ENCODE results near the gene TMEM202. TPM values are rescaled to one million over a fixed set of nuclear protein-coding genes. Genes with fewer than 3 reads are reported as not detected.

The TMEM202 gene
- total and polyA plus RNA-seq, 2 of the 13 experiments (the other 11 are each of a cell fraction or from before 2014, with no cell fraction given): not detected

DNA sequence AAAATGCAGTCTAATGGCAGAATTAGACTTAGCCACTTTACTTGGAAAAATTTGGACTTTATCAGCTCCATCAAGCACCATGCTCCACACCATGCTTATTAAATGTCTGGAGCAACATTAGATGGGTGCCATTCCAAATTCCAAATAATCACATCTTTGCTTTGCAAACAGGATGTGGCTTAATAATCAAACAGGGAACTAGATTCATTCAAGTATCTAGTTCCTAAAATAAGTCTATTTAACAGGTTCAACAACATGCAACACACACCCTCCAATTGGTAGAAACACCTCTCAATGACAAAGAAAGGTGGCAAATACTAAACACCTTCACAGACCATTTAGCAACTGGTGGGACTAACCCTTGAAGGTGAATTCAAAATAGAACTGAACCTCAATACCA is 25.7 kb upstream of the TMEM202 start:
- ChIA-PET POLR2A (no interaction called here), CTCF (ENCODE audit: low intra/inter-chr PET ratio, low total read pairs) (no interaction called here)
- Histone ChIP-seq H4K20me1 (ENCODE audit: insufficient read depth, low read length) (no peaks in the 10 kb centered on the region), H3K4me3 (replicated peaks in 1 of 3; ENCODE audit: insufficient read depth in 1 of 3, low read depth in 2 of 3, low read length in 3 of 3) (no peak overlapping the region), H3K9ac (ENCODE audit: insufficient read depth, low read depth, low read length) (no peak overlapping the region), H3K36me3 (replicated peaks in 1 of 2; ENCODE audit: control insufficient read depth in 1 of 2, insufficient read depth in 2 of 2, low read length in 2 of 2) (peaks cover 16 to 29% of the 10 kb centered on the region in 2 experiments), H3K27ac (ENCODE audit: extremely low read length, insufficient read depth, low read length) (no peak overlapping the region), H3K79me2 (ENCODE audit: insufficient read depth, low read length) (peaks cover 74% of the 10 kb centered on the region), H3K27me3 (ENCODE audit: control insufficient read depth in 1 of 2, insufficient read depth in 2 of 2, low read length in 2 of 2) (no peaks in the 10 kb centered on the region), H3K4me1 (ENCODE audit: insufficient read depth, low read length) (peaks cover 26% of the 10 kb centered on the region), H3K4me2 (ENCODE audit: low read depth, low read length) (no peak overlapping the region), H3K9me3 (ENCODE audit: low read length) (no peaks in the 10 kb centered on the region), H2AFZ (ENCODE audit: low read length) (no peak overlapping the region)
- no TSS peak for BruUV-seq (replicated peaks)
- no peak for ATAC-seq
- DNase-seq (ENCODE audit: low spot score): no peak
- intact Hi-C loops (cut with micrococcal nuclease; ENCODE audit: unreplicated experiment): no loop called here
- FAIRE-seq: no peak
- in situ Hi-C loops (cut with HindIII; ENCODE audit: extremely low pct_ligation_motif_present, low pct_unique_long_range_greater_than_20kb): no loop called here
- TF ChIP-seq ATF7 (IDR thresholded peaks at IDR 0.05) (no peak), ATF7 (CRISPR knock-in tag; IDR thresholded peaks at IDR 0.05) (no peak), ZNF577 (CRISPR knock-in tag; IDR thresholded peaks at IDR 0.05; ENCODE audit: borderline replicate concordance, low read depth) (no peak), CCDC6 (CRISPR knock-in tag; IDR thresholded peaks at IDR 0.05) (no peak), ZNF782 (CRISPR knock-in tag; IDR thresholded peaks at IDR 0.05; ENCODE audit: borderline replicate concordance) (no peak), SMAD1 (CRISPR knock-in tag; IDR thresholded peaks at IDR 0.05; ENCODE audit: borderline replicate concordance, low read depth) (no peak), ZFP62 (CRISPR knock-in tag; IDR thresholded peaks at IDR 0.05) (no peak), JARID2 (CRISPR knock-in tag; IDR thresholded peaks at IDR 0.05; ENCODE audit: insufficient replicate concordance) (no peak), FOXK1 (CRISPR knock-in tag; IDR thresholded peaks at IDR 0.05; ENCODE audit: borderline replicate concordance, low read depth) (no peak), RARG (CRISPR knock-in tag; IDR thresholded peaks at IDR 0.05; ENCODE audit: low read depth) (no peak)
- TF ChIP-seq, protein P1, sequence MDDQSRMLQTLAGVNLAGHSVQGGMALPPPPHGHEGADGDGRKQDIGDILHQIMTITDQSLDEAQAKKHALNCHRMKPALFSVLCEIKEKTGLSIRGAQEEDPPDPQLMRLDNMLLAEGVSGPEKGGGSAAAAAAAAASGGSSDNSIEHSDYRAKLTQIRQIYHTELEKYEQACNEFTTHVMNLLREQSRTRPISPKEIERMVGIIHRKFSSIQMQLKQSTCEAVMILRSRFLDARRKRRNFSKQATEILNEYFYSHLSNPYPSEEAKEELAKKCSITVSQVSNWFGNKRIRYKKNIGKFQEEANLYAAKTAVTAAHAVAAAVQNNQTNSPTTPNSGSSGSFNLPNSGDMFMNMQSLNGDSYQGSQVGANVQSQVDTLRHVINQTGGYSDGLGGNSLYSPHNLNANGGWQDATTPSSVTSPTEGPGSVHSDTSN (CRISPR knock-in tag; IDR thresholded peaks at IDR 0.05; ENCODE audit: borderline replicate concordance): no peak
- TF ChIP-seq, protein P2, sequence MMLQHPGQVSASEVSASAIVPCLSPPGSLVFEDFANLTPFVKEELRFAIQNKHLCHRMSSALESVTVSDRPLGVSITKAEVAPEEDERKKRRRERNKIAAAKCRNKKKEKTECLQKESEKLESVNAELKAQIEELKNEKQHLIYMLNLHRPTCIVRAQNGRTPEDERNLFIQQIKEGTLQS (CRISPR knock-in tag; IDR thresholded peaks at IDR 0.05): no peak
- TF ChIP-seq, protein P3, sequence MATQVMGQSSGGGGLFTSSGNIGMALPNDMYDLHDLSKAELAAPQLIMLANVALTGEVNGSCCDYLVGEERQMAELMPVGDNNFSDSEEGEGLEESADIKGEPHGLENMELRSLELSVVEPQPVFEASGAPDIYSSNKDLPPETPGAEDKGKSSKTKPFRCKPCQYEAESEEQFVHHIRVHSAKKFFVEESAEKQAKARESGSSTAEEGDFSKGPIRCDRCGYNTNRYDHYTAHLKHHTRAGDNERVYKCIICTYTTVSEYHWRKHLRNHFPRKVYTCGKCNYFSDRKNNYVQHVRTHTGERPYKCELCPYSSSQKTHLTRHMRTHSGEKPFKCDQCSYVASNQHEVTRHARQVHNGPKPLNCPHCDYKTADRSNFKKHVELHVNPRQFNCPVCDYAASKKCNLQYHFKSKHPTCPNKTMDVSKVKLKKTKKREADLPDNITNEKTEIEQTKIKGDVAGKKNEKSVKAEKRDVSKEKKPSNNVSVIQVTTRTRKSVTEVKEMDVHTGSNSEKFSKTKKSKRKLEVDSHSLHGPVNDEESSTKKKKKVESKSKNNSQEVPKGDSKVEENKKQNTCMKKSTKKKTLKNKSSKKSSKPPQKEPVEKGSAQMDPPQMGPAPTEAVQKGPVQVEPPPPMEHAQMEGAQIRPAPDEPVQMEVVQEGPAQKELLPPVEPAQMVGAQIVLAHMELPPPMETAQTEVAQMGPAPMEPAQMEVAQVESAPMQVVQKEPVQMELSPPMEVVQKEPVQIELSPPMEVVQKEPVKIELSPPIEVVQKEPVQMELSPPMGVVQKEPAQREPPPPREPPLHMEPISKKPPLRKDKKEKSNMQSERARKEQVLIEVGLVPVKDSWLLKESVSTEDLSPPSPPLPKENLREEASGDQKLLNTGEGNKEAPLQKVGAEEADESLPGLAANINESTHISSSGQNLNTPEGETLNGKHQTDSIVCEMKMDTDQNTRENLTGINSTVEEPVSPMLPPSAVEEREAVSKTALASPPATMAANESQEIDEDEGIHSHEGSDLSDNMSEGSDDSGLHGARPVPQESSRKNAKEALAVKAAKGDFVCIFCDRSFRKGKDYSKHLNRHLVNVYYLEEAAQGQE (IDR thresholded peaks at IDR 0.05; ENCODE audit: borderline replicate concordance in 1 of 2, low read depth in 1 of 2, low read length in 2 of 2): no peak
- TF ChIP-seq, protein P4, sequence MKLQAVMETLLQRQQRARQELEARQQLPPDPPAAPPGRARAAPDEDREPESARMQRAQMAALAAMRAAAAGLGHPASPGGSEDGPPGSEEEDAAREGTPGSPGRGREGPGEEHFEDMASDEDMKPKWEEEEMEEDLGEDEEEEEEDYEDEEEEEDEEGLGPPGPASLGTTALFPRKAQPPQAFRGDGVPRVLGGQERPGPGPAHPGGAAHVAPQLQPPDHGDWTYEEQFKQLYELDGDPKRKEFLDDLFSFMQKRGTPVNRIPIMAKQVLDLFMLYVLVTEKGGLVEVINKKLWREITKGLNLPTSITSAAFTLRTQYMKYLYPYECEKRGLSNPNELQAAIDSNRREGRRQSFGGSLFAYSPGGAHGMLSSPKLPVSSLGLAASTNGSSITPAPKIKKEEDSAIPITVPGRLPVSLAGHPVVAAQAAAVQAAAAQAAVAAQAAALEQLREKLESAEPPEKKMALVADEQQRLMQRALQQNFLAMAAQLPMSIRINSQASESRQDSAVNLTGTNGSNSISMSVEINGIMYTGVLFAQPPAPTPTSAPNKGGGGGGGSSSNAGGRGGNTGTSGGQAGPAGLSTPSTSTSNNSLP (IDR thresholded peaks at IDR 0.05; ENCODE audit: low read depth, low read length): no peak
- TF ChIP-seq, protein P5, sequence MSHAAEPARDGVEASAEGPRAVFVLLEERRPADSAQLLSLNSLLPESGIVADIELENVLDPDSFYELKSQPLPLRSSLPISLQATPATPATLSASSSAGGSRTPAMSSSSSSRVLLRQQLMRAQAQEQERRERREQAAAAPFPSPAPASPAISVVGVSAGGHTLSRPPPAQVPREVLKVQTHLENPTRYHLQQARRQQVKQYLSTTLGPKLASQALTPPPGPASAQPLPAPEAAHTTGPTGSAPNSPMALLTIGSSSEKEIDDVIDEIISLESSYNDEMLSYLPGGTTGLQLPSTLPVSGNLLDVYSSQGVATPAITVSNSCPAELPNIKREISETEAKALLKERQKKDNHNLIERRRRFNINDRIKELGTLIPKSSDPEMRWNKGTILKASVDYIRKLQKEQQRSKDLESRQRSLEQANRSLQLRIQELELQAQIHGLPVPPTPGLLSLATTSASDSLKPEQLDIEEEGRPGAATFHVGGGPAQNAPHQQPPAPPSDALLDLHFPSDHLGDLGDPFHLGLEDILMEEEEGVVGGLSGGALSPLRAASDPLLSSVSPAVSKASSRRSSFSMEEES (CRISPR knock-in tag; IDR thresholded peaks at IDR 0.05): no peak
- TF ChIP-seq, protein P6, sequence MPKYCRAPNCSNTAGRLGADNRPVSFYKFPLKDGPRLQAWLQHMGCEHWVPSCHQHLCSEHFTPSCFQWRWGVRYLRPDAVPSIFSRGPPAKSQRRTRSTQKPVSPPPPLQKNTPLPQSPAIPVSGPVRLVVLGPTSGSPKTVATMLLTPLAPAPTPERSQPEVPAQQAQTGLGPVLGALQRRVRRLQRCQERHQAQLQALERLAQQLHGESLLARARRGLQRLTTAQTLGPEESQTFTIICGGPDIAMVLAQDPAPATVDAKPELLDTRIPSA (CRISPR knock-in tag; IDR thresholded peaks at IDR 0.05; ENCODE audit: borderline replicate concordance): no peak

Measured in HepG2 (cell line).